CD4-positive, alpha-beta T cell treated with Interleukin-12 subunit alpha and Interleukin-12 subunit beta, for 1 hour (primary cell): Measurements from ENCODE around the gene UBE3A.
"Not testable (repeated sequence)": the region's sequence is repeated elsewhere in the genome, so short reads cannot be mapped to it uniquely, and the experiment has no call there.

Source experiments
- DNase-seq: peaks from one replicate; pipeline ENCODE4 v3.0.0-alpha.2; 2020

The UBE3A gene

GRCh38 chr15:25438601-25439368 lies at the start of gene UBE3A:
Gene UBE3A (minus strand): TSS chr15:25439024. CDS start chr15:25409107, 29,917 bp downstream.
- DNase-seq, result peak; percentile 90

GRCh38 chr15:25487226-25487884 lies 48.5 kb upstream of the UBE3A start:
- DNase-seq, result no peak

GRCh38 chr15:25486051-25486450 lies 47.2 kb upstream of the UBE3A start:
- no peak for DNase-seq

- no peak for DNase-seq
Observed at GRCh38 chr15:25481208-25481859, 42.5 kb upstream of the UBE3A start.

- DNase-seq, result no peak
Observed at GRCh38 chr15:25478313-25478712, 39.5 kb upstream of the UBE3A start.

- no peak for DNase-seq
Observed at GRCh38 chr15:25477816-25478215, 39.0 kb upstream of the UBE3A start.

- DNase-seq, result no peak
Observed at GRCh38 chr15:25474251-25474650, 35.4 kb upstream of the UBE3A start.

GRCh38 chr15:25470230-25470629 lies 31.4 kb upstream of the UBE3A start:
- no peak for DNase-seq

- no peak for DNase-seq
Observed at GRCh38 chr15:25469377-25469776, 30.6 kb upstream of the UBE3A start.

- no peak for DNase-seq
Observed at GRCh38 chr15:25468611-25469010, 29.8 kb upstream of the UBE3A start.

GRCh38 chr15:25465835-25466234 lies 27.0 kb upstream of the UBE3A start:
- no peak for DNase-seq

GRCh38 chr15:25464784-25465183 lies 26.0 kb upstream of the UBE3A start:
- DNase-seq, result no peak

- DNase-seq, result no peak
Observed at GRCh38 chr15:25464383-25464782, 25.6 kb upstream of the UBE3A start.

GRCh38 chr15:25456196-25456595 lies 17.4 kb upstream of the UBE3A start:
- no peak for DNase-seq

GRCh38 chr15:25455226-25455625 lies 16.4 kb upstream of the UBE3A start:
- no peak for DNase-seq

- DNase-seq, result no peak
Observed at GRCh38 chr15:25454771-25455170, 15.9 kb upstream of the UBE3A start.

GRCh38 chr15:25453246-25453645 lies 14.4 kb upstream of the UBE3A start:
- not testable (repeated sequence) for DNase-seq

- DNase-seq, result no peak
Observed at GRCh38 chr15:25451501-25451900, 12.7 kb upstream of the UBE3A start.

GRCh38 chr15:25450163-25450562 lies 11.3 kb upstream of the UBE3A start:
- DNase-seq, result no peak

GRCh38 chr15:25446076-25446475 lies 7.3 kb upstream of the UBE3A start:
- DNase-seq, result no peak

GRCh38 chr15:25445412-25445811 lies 6.6 kb upstream of the UBE3A start:
- DNase-seq, result no peak

- DNase-seq, result no peak
Observed at GRCh38 chr15:25441111-25441510, 2.3 kb upstream of the UBE3A start.

GRCh38 chr15:25439369-25439836 lies 579 bp upstream of the UBE3A start:
- DNase-seq, result no peak
